ENCODE data around the gene RNF13.

The RNF13 gene

DNA sequence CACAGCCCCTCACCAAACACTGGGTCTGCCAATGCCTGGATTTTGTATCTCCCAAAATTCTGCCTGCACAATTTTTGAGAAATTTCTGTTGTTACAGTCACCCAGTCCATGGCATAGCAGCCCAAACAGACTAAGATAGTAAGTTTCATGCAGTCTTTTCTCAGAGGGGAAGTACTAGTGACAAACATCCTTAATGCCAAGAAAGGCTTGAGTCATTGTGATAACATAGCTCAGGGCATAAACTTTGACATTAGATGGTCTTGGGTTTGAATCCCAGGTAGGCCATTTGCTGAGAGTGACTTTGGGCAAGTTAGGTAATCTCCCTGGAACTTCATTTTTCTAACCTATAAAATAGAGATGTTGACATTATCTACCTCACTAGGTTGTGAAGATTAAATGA, 193.8 kb downstream of the RNF13 start:
- no peak for DNase-seq

Data from CD4-positive, alpha-beta T cell treated with Interleukin-12 subunit alpha and Interleukin-12 subunit beta, for 1 hour (primary cell).